Embryonic facial prominence (tissue), 1 donor: ENCODE measurements around the gene PIM2.

Source experiments
- DNase-seq: peaks from one replicate; pipeline ENCODE4 v3.0.0-alpha.2; 2016; ENCODE audit errors: extremely low spot score

PIM2 gene

DNA sequence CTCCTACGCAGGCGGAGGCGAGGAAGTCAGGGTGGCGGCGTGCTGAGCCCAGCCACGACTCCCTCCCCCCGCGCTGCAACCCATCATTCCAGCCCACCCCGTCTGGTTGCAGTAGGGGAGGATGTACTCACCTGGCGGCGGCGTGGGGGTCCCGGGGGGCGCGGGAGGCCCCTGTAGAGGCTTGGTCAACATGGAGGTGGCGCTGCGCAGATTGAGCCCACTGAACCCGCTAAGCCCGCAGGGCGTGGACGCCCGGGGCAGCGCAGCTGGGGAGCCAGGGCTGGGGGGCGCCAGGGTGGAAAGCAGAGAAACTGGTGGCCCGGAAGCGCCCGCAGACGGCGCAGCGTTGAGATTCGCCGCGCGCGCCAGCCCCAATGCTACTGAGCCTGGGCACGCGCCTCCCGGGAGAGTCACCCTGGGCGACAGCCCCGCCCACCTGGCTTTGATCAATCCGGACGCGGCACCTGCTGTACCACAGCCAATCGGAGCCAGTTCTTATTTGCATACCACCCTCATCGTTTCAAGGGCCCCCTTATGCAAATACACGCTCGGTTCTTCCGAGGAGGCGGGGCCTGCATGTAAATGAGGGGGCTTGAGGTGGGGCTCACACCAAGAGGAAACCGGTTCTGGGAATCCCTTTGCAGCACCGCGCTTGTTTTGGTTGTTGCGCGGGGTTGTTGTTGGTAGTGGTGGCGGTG lies at the start of gene PIM2:
TSS of gene PIM2 (minus strand) at position 382 of the 698 bp plus-strand sequence. CDS start at position 192, 190 bp downstream.
- DNase-seq: peak; percentile 48

DNA sequence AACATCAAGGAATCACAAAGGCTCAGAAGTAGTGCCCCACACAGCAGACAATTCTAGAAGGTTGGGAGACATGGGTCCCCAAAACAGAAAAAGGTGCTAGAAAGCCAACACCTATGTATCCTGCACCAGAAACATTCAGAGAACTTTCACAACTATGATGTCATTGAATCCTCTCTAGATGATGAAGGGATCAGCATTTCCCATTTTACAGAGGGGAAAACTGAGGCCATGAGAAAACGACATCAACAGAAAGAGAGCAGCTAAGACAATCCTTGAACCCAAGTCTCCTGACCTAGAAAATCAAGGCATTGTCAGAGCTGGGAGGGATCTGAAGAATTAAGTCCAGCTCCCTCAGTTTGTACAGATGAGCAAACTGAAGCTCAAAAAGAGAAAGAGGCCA lies 49.6 kb upstream of the PIM2 start:
- DNase-seq: no peak

GRCh38 chrX:48966796-48967579 lies 48.2 kb upstream of the PIM2 start:
- DNase-seq: no peak

DNA sequence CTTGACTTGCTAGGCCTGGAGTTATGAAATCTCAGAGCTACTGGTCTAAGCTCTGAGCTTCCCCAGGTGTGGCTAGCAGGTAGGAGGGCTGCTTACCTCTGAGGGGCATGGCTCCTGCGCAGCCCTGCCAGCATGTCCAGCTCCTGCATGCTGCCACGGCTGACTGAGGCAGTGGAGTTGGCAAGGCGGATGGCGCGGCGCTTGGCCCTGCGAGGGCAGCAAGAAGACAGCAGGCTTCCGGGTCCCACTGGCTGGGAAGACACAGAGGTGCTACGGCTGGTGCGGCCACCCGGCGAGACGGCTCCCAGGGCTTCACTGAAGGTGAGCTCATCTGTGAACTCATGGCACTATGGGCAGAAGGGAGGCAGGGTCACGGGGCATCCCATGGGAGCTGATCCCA lies 47.1 kb upstream of the PIM2 start:
- no peak for DNase-seq

- DNase-seq: no peak
Observed at GRCh38 chrX:48961585-48962091, 42.8 kb upstream of the PIM2 start.

DNA sequence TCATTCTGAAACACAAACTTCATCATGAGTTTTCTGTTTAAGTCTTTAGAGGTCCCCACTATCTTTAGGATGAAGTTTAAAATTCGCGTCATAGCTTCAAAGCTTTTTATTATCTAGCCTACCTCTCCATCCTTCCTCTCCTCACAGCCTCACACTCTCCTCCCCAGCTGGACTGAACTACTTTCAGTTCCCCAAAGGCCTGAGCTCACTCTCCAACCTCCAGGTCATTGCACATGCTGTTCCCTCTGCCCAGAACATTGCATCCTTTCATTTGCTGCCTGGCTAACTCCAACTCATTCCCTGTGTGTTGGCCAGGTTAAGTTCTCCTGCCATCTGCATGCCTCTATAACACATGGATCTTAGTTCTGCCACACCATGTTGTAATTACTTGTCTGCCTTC lies 41.5 kb upstream of the PIM2 start:
- no peak for DNase-seq

- DNase-seq: no peak
Observed at GRCh38 chrX:48958635-48959094, 39.8 kb upstream of the PIM2 start.

GRCh38 chrX:48957827-48958634 lies 39.2 kb upstream of the PIM2 start:
- peak; percentile 96 for DNase-seq

DNA sequence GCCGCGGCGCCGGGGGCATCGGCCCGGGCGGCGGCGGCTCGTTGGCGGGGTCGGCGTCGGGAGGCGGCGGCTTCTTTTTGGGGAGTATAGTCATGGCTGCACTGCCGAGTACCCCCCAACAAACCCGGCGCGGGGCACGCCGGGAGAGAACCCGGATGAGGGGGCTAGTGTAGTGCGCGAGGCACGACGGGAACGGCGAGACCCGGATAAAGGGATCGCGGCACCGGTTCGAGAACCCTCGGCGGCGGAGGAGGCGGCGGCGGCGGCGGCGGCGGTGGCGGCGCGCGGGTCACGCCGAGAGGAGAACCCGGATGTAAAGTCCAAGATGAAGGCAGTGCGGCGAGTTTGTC lies 38.6 kb upstream of the PIM2 start, which contains the start of gene OTUD5:
TSS of gene OTUD5 (minus strand) at position 131 of the 350 bp plus-strand sequence. CDS start at position 94, 37 bp downstream.
- DNase-seq: no peak

DNA sequence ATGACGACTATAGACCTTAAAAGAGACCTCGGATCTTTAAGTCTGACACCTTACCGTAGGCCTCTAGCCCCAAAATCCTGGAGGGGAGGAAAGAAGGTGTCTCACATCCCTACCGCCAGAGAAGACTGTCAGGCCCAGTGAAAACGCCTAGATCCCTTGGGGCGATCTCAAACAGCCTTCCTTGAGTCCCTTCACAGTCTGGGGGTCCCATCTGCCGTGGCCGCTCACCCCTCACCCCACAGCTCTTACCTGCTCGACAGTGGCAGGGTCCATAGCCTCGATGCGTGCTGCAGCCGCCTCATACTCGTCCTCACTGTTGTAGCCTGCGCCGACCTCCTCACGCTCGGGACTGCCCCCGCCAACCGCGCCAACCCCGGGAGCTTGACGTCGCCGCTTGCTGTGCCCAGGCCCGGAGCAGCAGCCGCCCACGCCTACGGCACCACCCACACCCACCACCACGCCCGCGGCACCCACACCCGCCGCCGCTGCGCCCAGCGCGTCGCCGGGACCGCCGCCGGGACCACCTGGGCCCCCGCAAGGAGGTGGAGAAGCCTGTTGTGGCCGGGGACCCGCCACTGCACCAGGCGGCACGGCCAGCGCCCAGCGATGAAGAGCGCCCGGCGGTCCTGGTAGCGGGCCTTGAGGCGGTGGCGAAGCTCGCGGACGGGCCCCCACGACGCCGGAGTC lies 38.0 kb upstream of the PIM2 start:
- DNase-seq: no peak

- DNase-seq: no peak
Observed at GRCh38 chrX:48948589-48948988, 29.8 kb upstream of the PIM2 start.

DNA sequence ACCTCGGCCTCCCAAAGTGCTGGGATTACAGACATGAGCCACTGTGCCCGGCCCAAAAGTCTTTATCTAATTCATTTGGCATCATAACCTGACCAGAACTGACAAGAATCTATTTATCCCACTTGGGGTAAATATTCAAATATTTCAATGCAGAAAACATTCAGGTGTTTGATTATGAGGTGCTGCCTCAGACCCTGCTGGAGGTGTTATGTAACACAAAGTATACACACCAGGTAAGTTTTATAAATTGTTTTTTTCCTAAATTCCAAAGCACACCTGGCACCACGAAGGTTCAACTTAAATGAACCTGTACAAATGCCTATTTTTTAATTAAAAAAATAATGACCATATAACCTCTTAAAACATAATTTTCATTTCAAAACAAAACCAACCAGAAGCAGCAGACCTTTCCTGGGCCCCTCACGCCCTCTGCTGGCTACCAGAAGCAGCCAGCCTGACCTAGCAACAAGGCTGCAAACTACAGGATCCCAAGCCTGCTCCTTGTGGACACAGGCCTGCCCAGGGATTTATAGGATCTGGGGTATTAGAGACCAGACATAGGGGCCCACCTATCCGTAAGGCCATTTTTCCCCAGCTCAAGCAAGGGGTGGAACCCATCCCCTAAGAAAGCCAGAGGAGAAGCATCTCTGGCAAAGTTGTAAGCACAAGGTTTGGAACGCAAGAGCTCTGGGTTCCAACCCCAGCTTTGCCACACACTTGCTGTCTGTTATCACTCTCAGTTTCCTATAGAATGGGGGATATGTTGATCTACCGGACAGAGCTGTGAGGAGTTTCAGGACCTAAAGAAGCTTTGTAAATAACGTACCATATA lies 26.9 kb upstream of the PIM2 start:
- DNase-seq: no peak

DNA sequence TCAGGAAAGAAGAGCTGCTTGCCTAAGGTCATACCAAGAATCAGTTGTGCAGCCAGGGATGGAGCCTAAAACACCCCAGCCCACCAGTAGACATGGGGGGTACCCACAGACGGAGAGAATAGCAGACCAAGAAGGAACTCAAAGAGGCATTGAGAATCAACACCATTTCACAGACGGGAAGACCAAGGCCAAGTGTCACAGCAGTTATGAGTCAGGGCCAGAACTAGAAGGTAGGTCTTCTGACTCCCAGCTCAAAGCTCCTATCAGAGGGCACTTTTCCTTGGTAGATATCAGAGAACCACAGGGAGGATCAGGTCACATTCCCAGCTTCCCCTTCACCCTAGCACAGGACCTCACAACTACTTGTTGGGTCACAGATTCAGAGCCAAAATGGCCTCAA lies 24.1 kb upstream of the PIM2 start:
- no peak for DNase-seq

DNA sequence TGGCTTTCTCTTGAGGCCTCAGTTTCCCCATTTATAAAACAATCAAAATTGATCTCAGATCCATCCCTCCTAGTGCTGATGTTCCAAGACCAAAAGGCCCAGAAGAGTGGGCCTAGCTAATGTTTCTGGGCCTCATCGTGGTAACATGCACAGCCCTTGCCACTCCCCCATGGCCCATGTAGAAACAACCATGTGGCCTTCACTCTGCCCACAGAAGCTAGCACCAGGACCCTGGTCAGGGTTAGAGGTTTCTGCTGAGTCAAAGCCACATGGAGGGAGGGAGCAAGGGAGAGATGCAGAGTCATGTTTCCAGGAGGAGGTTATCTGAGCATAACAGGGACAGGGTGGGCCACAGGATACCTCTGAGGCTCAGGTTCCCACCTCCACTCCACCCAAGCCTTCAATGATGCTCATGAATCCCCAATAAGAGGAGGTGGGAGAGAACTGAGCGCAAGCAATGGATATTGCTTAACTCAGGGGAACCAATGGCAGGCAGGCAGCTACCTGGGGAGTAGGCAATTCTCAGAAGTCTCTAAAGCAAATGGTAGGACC lies 21.7 kb upstream of the PIM2 start:
- no peak for DNase-seq

DNA sequence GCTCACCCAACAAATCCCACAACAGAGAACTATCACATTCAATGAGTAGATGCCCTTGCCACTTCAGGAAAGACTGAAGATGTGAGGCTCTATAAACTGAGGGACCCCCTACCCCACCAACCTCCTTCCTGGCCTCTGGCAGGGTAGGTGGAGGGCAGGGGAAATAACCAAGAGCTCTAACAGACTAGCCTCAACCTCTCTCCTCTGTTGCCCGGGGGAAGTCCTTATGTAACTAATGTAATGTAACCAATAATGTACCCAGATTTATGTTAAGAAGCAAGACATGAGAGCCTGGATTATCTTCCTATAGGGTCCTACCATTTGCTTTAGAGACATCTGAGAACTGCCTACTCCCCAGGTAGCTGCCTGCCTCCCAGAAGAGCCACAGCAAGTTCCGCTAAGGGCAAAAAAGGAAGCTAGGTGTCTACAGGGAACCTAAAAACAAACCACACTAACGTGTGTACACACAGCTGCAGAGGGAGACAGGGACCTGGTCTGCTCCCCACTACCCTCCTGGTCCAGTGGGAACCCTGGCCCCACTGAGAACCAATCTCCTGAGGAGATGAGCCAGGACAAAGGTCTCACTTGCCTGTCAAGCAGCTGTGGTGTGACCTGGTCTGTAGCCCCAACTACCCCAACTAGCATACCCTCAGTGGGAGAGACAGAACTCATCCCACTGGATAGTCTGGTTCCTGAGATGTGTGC lies 20.9 kb upstream of the PIM2 start:
- DNase-seq: no peak

GRCh38 chrX:48938721-48939425 lies 20.0 kb upstream of the PIM2 start:
- DNase-seq: no peak

- DNase-seq: no peak
Observed at GRCh38 chrX:48937054-48937907, 18.5 kb upstream of the PIM2 start.

- no peak for DNase-seq
Observed at GRCh38 chrX:48936429-48937053, 17.7 kb upstream of the PIM2 start.
